H1 (cell line): Measurements from ENCODE around the gene CTNND2. TPM values are rescaled to one million over a fixed set of nuclear protein-coding genes. Genes with fewer than 3 reads are reported as not detected.

Source experiments
- CHD1 ChIP-seq: IDR thresholded peaks from 2 replicates; pipeline ENCODE4 v1.6.1; 2012; ENCODE audit warnings: low read depth, low read length, improper control_type of control experiment
- CREB1 ChIP-seq: IDR thresholded peaks from 2 replicates; pipeline ENCODE4 v1.6.1; 2012; ENCODE audit warnings: inconsistent platforms
- CTCF ChIP-seq, 3 experiments: IDR thresholded peaks; 1 replicate in 2 of 3; 2 replicates in 1 of 3; pipeline versions ENCODE4 v1.5.1 to v1.6.1; 2011; ENCODE audit warnings: low read length in 3 of 3, mild to moderate bottlenecking in 3 of 3, inconsistent platforms in 2 of 3, low read depth in 1 of 3, moderate library complexity in 1 of 3; ENCODE audit not compliant: insufficient read depth in 1 of 3; ENCODE audit errors: control extremely low read depth in 1 of 3
- KDM4A ChIP-seq: IDR thresholded peaks from one replicate; pipeline ENCODE4 v1.7.1; 2012; ENCODE audit warnings: low read depth, mild to moderate bottlenecking, moderate library complexity, low read length, inconsistent platforms; ENCODE audit not compliant: severe bottlenecking
- RNF2 ChIP-seq: fragments of 200-900, 300-1000 bp; sonication (generic); IDR thresholded peaks from 2 replicates; pipeline ENCODE4 v1.7.1; 2016; ENCODE audit warnings: borderline replicate concordance, low read depth, mild to moderate bottlenecking, antibody characterized with exemption, low read length; ENCODE audit not compliant: poor library complexity, severe bottlenecking; ENCODE audit errors: missing control alignments
- polyA plus RNA-seq, 7 experiments: library from polyadenylated mRNA; depleted of rRNA in 3 of 7; stranded (reverse) in 5 of 7; unstranded in 2 of 7; fragments of >200 nt in 5 of 7; fragments of 200-250 nt in 2 of 7; gene quantifications; 1 replicate in 5 of 7; 2 replicates in 1 of 7; 4 replicates in 1 of 7; pipeline versions ENCODE4 v1.2.1 to v1.2.3, GENCODE V29; 2011 to 2013; ENCODE audit warnings: missing spikeins in 2 of 7, mixed read lengths in 2 of 7
- total RNA-seq: library from RNA; stranded (reverse); fragmentation: NEBNext Ultra II Directional; extraction: Animal tissue kit (Norgen Biotek cat#: 25700); gene quantifications from 2 replicates; pipeline ENCODE4 v1.2.1, GENCODE V29; 2021

Gene CTNND2
- total and polyA plus RNA-seq, 2 of the 8 experiments (the other 6 are each of a cell fraction or from before 2014, with no cell fraction given): 7.4 to 14.2 TPM

- TF ChIP-seq CTCF (IDR thresholded peaks at IDR 0.05; ENCODE audit: control extremely low read depth in 1 of 3, insufficient read depth in 1 of 3, low read depth in 1 of 3, low read length in 3 of 3) (no peak), CHD1 (no peak), RNF2 (no peak), KDM4A (no peak), CREB1 (no peak)
These were observed 195.2 kb downstream of the CTNND2 start (continued) for GRCh38 chr5:11709021-11709420.
